ENCODE results near the gene ZNF354B. TPM values are rescaled to one million over a fixed set of nuclear protein-coding genes. Genes with fewer than 3 reads are reported as not detected.

Gene ZNF354B
- total RNA-seq: 2.7 and 5.0 TPM in 2 replicates

GRCh38 chr5:178859625-178860521, at the start of gene ZNF354B:
Gene ZNF354B (plus strand): TSS chr5:178859953. CDS start chr5:178861048, 1,095 bp downstream.

GRCh38 chr5:178895615-178896571, 36.1 kb downstream of the ZNF354B start, which contains the start of gene ZFP2:
Gene ZFP2 (plus strand): TSS chr5:178895913. CDS start chr5:178931314, 35,401 bp downstream.

Other genes starting within 250 kb of the ZNF354B start
- gene CLK4, start 232.9 kb upstream of the ZNF354B start, total RNA-seq: 5.2 and 22.4 TPM in 2 replicates
- 5.0 and 8.9 TPM in 2 replicates for gene ZNF354A, start 129.3 kb upstream of the ZNF354B start, total RNA-seq
- 0.39 and 2.2 TPM in 2 replicates for gene ZFP2, start 36.0 kb downstream of the ZNF354B start, total RNA-seq
- gene ZNF454, start 81.2 kb downstream of the ZNF354B start, total RNA-seq: 1.2 and 6.2 TPM in 2 replicates
- gene GRM6, start 135.4 kb downstream of the ZNF354B start, total RNA-seq: not detected in 2 replicates
- gene ZNF879, start 163.9 kb downstream of the ZNF354B start, total RNA-seq: 2.1 and 3.9 TPM in 2 replicates
- 3.9 and 8.4 TPM in 2 replicates for gene ZNF354C, start 200.4 kb downstream of the ZNF354B start, total RNA-seq